IPS DF 6.9 (cell line): ENCODE results near the gene ZSWIM6.

Source experiments
- DNase-seq: peaks from one replicate; pipeline ENCODE4 v3.0.0-alpha.2; 2013; ENCODE audit warnings: low read depth, low spot score
- H3K27ac ChIP-seq: one replicate; pipeline ENCODE4 v1.5.1; 2013; ENCODE audit warnings: low read length, control low read depth
- H3K27me3 ChIP-seq: 2 replicates; pipeline ENCODE4 v1.6.1; 2013; ENCODE audit warnings: mild to moderate bottlenecking, low read length; ENCODE audit not compliant: control insufficient read depth, insufficient read depth
- H3K36me3 ChIP-seq: 2 replicates; pipeline ENCODE4 v1.6.1; 2013; ENCODE audit warnings: low read length; ENCODE audit not compliant: control insufficient read depth, insufficient read depth
- H3K4me1 ChIP-seq: 2 replicates; pipeline ENCODE4 v1.6.1; 2013; ENCODE audit warnings: low read length; ENCODE audit not compliant: control insufficient read depth, insufficient read depth
- H3K4me3 ChIP-seq: 2 replicates; pipeline ENCODE4 v1.5.1; 2013; ENCODE audit warnings: mild to moderate bottlenecking, low read length
- H3K9me3 ChIP-seq: 2 replicates; pipeline ENCODE4 v1.6.1; 2013; ENCODE audit warnings: low read length, inconsistent platforms; ENCODE audit not compliant: control insufficient read depth, insufficient read depth
- WGBS: extraction: QIAGEN DNeasy Blood & Tissue Kit; methylation state at CpG from one replicate; pipeline ENCODE4 v1.1.7; 2013; ENCODE audit warnings: mixed read lengths, missing lambda C conversion rate; ENCODE audit not compliant: insufficient read length, insufficient coverage; 5-methylcytosine and 5-hydroxymethylcytosine counted together

ZSWIM6 gene

GRCh38 chr5:61477788-61478187, 145.7 kb downstream of the ZSWIM6 start:
- no peak for DNase-seq
- Histone ChIP-seq H3K9me3 (no peaks in the 10 kb centered on the region), H3K4me1 (no peaks in the 10 kb centered on the region), H3K4me3 (no peak overlapping the region), H3K27me3 (no peaks in the 10 kb centered on the region), H3K36me3 (no peaks in the 10 kb centered on the region), H3K27ac (no peak overlapping the region)
- WGBS: no CpG with 5 or more reads among the region's 2 CpGs

- Histone ChIP-seq H3K27ac (no peak overlapping the region), H3K27me3 (no peaks in the 10 kb centered on the region), H3K9me3 (no peaks in the 10 kb centered on the region), H3K4me3 (no peak overlapping the region), H3K36me3 (no peaks in the 10 kb centered on the region), H3K4me1 (no peaks in the 10 kb centered on the region)
- no peak for DNase-seq
- no CpG with 5 or more reads among the region's 4 CpGs for WGBS
Observed at GRCh38 chr5:61479850-61480614, 148.0 kb downstream of the ZSWIM6 start.

- Histone ChIP-seq H3K4me1 (no peaks in the 10 kb centered on the region), H3K36me3 (no peaks in the 10 kb centered on the region), H3K27me3 (no peaks in the 10 kb centered on the region), H3K9me3 (no peaks in the 10 kb centered on the region), H3K4me3 (no peak overlapping the region), H3K27ac (no peak overlapping the region)
- no CpG with 5 or more reads among the region's 3 CpGs for WGBS
- no peak for DNase-seq
Observed at GRCh38 chr5:61482980-61483379, 150.9 kb downstream of the ZSWIM6 start.

- no peak overlapping the region for H3K27ac ChIP-seq
- H3K9me3 ChIP-seq: no peaks in the 10 kb centered on the region
- no peaks in the 10 kb centered on the region for H3K4me1 ChIP-seq
- no peak for DNase-seq
- no peaks in the 10 kb centered on the region for H3K27me3 ChIP-seq
- no peak overlapping the region for H3K4me3 ChIP-seq
- WGBS: no CpG with 5 or more reads among the region's 1 CpG
- no peaks in the 10 kb centered on the region for H3K36me3 ChIP-seq
Observed at GRCh38 chr5:61486476-61486875, 154.4 kb downstream of the ZSWIM6 start.

- no peak overlapping the region for H3K4me3 ChIP-seq
- no CpG with 5 or more reads among the region's 1 CpG for WGBS
- no peaks in the 10 kb centered on the region for H3K9me3 ChIP-seq
- DNase-seq: no peak
- H3K27me3 ChIP-seq: no peaks in the 10 kb centered on the region
- H3K36me3 ChIP-seq: no peaks in the 10 kb centered on the region
- no peaks in the 10 kb centered on the region for H3K4me1 ChIP-seq
- H3K27ac ChIP-seq: no peak overlapping the region
Observed at GRCh38 chr5:61489574-61489973, 157.5 kb downstream of the ZSWIM6 start.

GRCh38 chr5:61491861-61492260, 159.8 kb downstream of the ZSWIM6 start:
- H3K27ac ChIP-seq: no peak overlapping the region
- no peaks in the 10 kb centered on the region for H3K9me3 ChIP-seq
- no peak overlapping the region for H3K4me3 ChIP-seq
- H3K27me3 ChIP-seq: no peaks in the 10 kb centered on the region
- WGBS: no CpG with 5 or more reads among the region's 1 CpG
- H3K36me3 ChIP-seq: no peaks in the 10 kb centered on the region
- H3K4me1 ChIP-seq: no peaks in the 10 kb centered on the region
- DNase-seq: no peak

- H3K27ac ChIP-seq: no peak overlapping the region
- H3K27me3 ChIP-seq: no peaks in the 10 kb centered on the region
- no peaks in the 10 kb centered on the region for H3K36me3 ChIP-seq
- H3K4me1 ChIP-seq: no peaks in the 10 kb centered on the region
- WGBS: no CpG with 5 or more reads among the region's 7 CpGs
- DNase-seq: no peak
- no peak overlapping the region for H3K4me3 ChIP-seq
- no peaks in the 10 kb centered on the region for H3K9me3 ChIP-seq
Observed at GRCh38 chr5:61493973-61494372, 161.9 kb downstream of the ZSWIM6 start.

- H3K9me3 ChIP-seq: no peaks in the 10 kb centered on the region
- H3K36me3 ChIP-seq: no peaks in the 10 kb centered on the region
- H3K27me3 ChIP-seq: no peaks in the 10 kb centered on the region
- no CpG with 5 or more reads among the region's 3 CpGs for WGBS
- no peak overlapping the region for H3K4me3 ChIP-seq
- H3K4me1 ChIP-seq: no peaks in the 10 kb centered on the region
- no peak for DNase-seq
- no peak overlapping the region for H3K27ac ChIP-seq
Observed at GRCh38 chr5:61496446-61496845, 164.4 kb downstream of the ZSWIM6 start.

GRCh38 chr5:61496860-61497259, 164.8 kb downstream of the ZSWIM6 start:
- Histone ChIP-seq H3K27me3 (no peaks in the 10 kb centered on the region), H3K27ac (no peak overlapping the region), H3K9me3 (no peaks in the 10 kb centered on the region), H3K4me3 (no peak overlapping the region), H3K4me1 (no peaks in the 10 kb centered on the region), H3K36me3 (no peaks in the 10 kb centered on the region)
- no peak for DNase-seq
- no CpG with 5 or more reads among the region's 4 CpGs for WGBS

GRCh38 chr5:61498121-61498520, 166.1 kb downstream of the ZSWIM6 start:
- H3K27me3 ChIP-seq: no peaks in the 10 kb centered on the region
- WGBS: no CpG with 5 or more reads among the region's 5 CpGs
- H3K36me3 ChIP-seq: no peaks in the 10 kb centered on the region
- no peaks in the 10 kb centered on the region for H3K9me3 ChIP-seq
- H3K4me3 ChIP-seq: no peak overlapping the region
- no peak overlapping the region for H3K27ac ChIP-seq
- H3K4me1 ChIP-seq: no peaks in the 10 kb centered on the region
- DNase-seq: no peak

GRCh38 chr5:61501971-61502370, 169.9 kb downstream of the ZSWIM6 start:
- Histone ChIP-seq H3K27ac (no peak overlapping the region), H3K36me3 (no peaks in the 10 kb centered on the region), H3K9me3 (no peaks in the 10 kb centered on the region), H3K4me1 (no peaks in the 10 kb centered on the region), H3K4me3 (no peak overlapping the region), H3K27me3 (no peaks in the 10 kb centered on the region)
- no peak for DNase-seq
- WGBS: no CpG with 5 or more reads among the region's 3 CpGs
